ENCODE results near the gene TRIM17.

GRCh38 chr1:228417061-228417460, 400 bp upstream of the TRIM17 start:
- TF ChIP-seq POLR2A (IDR thresholded peaks at IDR 0.05) (no peak), CTCF (IDR thresholded peaks at IDR 0.05) (no peak), EP300 (IDR thresholded peaks at IDR 0.05; ENCODE audit: low read depth) (no peak)
